PC-9 (cell line): ENCODE measurements around the gene SORBS2.

Experiments
- EZH2 ChIP-seq: fragments of 200-600 bp; sonication (generic); IDR thresholded peaks from 2 replicates; pipeline ENCODE4 v1.8.0; 2017; ENCODE audit warnings: antibody characterized with exemption, low read depth
- TF ChIP-seq, protein P1 (sequence below): fragments of 200-600 bp; sonication (generic); conservative IDR thresholded peaks from 2 replicates; pipeline ENCODE4 v1.6.1; 2017; ENCODE audit warnings: mixed run types, antibody characterized with exemption, mild to moderate bottlenecking, moderate library complexity

DNA sequence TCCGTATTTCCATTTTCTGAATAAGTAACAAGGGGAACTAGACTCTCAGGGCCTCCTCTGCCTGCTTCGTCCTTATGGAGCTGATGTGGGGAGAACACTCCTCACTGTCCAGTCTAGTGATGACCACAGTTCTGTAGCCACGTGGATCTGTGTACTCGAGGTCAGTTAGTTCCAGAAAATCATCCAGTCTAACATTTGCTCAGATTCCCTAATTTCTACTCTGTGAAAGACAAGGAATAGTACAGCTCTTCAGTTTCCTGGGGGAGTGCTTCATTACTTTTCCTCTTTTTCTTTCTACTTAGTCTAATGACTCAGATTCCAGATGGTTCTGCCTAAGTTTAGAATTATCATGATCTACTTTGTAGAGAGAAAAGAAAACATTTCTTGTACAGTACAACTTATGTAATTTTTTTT, 82.6 kb downstream of the SORBS2 start:
- TF ChIP-seq, protein P1, sequence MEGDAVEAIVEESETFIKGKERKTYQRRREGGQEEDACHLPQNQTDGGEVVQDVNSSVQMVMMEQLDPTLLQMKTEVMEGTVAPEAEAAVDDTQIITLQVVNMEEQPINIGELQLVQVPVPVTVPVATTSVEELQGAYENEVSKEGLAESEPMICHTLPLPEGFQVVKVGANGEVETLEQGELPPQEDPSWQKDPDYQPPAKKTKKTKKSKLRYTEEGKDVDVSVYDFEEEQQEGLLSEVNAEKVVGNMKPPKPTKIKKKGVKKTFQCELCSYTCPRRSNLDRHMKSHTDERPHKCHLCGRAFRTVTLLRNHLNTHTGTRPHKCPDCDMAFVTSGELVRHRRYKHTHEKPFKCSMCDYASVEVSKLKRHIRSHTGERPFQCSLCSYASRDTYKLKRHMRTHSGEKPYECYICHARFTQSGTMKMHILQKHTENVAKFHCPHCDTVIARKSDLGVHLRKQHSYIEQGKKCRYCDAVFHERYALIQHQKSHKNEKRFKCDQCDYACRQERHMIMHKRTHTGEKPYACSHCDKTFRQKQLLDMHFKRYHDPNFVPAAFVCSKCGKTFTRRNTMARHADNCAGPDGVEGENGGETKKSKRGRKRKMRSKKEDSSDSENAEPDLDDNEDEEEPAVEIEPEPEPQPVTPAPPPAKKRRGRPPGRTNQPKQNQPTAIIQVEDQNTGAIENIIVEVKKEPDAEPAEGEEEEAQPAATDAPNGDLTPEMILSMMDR: no peak
- TF ChIP-seq EZH2: no peak
